GM21390 (cell line): ENCODE measurements around the gene C1orf159.

ENCODE experiments used
- ATAC-seq: cut with Tn5 transposase; IDR thresholded peaks from one replicate; pipeline ENCODE4 v1.9.1; 2021; ENCODE audit not compliant: unreplicated experiment

The C1orf159 gene

DNA sequence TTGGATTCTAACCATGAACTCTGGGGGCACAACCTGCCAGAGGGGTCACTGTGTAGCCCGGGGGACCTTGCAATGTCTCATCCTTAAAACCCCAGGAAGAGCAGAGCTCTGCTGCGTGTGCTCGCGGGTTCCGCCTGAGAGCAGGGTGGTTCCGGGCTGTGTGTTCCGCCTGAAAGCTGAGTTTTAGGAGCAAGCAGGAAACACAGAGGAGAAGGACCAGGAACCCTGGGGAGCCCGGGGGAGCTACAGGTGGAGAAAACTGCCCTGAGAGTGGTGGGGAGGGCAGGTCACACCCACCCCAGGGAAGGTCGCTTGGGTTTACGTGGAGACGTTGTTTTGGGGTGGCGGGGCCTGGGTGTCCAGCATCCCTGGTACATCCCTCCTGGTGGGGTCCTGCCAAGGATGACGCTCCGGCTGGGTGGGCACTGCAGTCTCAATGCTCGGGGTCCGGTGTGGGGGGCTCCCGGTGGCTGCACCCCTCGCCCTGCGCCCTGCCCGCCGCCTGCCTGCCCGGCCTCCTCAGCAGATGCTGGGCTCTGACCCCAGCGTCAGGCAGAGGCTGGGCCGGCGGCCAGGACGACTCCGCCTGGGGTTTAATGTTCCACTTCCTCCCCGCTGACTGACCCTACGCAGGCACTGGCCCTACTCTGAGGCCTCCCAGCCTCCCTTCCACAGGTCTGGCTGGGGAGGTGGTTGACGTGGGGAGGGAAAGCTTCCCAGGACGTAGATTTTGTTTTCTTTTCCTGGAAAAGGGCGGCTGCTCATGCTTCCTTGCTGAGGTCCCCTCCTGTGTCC lies 17.3 kb upstream of the C1orf159 start:
- no peak for ATAC-seq

DNA sequence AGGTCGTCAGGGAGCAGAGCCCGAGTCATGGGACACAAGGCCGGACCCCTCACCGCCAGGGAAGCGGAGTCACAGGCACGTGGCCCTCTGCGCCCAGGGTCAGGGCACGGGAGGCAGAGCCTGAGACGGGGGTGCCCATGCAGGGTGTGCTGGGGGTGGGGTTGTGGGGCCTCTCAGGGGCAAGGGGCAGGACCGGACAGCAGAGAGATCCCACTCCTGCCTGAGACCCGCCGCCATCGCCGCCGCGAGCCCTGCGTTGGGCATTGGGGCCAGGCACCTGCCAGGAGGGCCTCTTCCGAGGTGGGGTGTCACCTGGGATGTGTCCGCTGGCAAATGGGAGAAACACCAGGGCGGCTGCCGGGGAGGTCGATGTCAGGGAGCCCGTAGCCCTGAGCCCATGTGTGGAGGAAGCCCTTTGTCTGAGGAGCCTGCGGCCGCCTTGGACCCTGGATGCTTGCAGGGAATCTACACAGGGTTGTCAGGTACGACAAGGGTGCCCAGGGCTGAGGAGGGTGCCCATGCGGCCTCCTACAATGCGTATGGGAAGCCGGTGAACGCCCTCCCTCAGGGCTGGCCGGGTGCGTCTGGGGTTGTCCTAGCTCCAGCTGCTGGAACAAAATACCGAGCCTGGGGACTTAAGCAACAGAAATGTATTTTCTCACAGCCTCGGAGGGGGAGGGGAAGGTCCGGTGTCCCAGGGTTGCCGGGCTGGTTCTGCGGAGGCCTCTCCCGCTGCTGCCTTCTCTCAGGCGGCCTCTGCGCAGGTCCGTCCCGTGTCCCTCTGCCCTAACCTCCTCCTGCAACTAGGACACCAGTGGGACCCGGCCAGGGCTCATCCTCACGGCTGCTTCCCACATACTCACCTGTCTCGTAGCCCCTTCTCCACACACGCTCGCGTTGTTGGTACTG lies 16.4 kb upstream of the C1orf159 start:
- no peak for ATAC-seq

DNA sequence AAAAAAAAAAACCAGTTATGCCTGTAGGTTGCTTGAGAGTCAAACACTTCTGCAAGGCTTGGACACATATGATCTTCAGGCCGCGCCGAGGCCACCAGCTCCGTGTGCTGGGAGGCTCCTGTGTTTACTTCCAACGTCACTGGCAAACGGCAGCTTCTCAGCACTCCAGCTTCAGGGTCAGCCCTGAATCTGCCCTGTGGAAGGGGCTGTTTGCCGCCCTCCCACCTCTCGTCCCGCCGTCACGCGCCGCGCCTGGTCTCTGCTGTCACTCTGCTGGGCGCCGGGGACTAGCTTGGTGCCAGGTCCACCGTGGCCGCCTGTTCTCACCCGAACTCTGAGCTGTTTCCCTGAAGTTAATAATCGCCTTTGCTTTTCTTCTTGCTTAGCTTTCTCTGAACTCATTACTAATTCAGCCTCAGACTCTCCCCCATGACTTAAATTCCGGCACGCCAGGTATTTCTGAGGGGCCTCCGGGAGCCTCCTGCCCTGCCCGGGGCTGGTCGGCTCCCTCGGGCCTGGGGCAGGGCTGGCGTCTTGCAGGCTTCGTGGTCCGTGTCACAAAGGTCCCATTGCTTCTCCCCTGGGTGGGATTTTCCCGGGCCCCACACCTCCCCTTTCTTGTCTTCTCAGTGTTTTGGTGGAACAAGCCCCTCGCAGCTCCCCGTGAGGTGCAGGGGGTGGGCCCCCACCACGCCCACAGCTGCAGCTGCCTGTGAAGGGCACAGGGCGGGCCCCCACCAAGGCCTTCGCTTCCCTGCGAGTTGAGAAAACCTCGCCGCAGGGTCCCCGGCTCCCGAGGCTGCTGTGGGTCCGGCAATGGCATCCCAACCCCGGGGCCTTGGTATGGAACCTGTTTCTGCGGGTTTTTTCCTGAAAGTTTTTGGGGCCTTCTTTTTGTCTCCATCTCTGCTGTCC lies 14.6 kb upstream of the C1orf159 start:
- no peak for ATAC-seq

DNA sequence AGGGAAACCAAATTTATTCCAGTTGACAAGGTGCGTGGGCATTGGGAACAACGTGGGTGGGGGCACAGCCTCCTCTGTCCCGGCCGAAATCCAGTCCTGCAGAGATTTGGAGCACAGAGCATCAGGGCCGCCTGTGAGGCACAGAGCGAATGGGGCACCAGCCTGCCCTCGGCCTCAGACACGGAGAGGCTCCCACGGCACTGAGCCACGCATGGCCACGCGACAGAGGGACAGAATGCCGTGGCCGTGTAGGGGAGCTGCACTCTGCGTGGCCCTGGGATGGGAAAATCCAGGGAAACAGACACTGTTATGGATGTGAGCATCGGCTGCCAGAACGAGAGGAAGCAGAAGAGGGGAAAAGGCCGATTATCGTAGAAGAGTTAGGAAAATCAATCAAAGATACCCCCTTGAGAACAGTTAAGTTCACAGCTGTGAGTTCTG lies 13.5 kb upstream of the C1orf159 start:
- no peak for ATAC-seq

DNA sequence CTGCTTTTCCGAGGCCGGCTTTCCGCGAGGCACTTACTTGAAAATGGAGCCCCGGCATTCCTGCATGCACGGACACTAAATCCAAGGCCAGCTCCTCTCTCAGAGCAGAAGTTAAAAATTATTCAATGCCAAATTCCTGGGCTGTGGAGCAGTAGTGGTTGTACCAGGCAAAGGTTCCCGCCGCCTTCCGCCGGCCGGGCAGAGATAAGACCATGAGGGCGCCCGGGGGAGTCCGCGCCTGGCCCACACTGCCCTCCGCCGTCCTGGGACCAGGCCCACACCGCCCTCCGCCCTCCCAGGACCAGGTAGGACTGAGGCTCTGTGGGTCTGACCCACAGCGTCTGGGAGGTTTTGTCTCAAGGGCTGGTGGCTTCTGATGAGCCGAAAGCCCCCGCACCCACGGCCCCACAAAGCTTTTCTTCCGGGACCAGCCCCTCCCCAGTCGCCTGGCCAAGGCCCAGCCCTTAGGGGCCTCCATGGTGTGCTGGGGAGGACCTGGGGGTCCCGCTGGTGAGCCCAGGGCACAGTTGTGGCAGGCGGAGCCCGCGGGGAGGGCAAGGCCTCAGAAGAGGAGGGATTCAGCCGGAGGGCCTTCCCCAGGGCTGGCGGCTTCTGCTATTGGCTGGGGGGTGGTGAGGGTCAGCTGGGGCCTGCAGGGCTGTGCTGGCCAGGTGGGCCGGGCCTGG lies 12.7 kb upstream of the C1orf159 start:
- no peak for ATAC-seq

DNA sequence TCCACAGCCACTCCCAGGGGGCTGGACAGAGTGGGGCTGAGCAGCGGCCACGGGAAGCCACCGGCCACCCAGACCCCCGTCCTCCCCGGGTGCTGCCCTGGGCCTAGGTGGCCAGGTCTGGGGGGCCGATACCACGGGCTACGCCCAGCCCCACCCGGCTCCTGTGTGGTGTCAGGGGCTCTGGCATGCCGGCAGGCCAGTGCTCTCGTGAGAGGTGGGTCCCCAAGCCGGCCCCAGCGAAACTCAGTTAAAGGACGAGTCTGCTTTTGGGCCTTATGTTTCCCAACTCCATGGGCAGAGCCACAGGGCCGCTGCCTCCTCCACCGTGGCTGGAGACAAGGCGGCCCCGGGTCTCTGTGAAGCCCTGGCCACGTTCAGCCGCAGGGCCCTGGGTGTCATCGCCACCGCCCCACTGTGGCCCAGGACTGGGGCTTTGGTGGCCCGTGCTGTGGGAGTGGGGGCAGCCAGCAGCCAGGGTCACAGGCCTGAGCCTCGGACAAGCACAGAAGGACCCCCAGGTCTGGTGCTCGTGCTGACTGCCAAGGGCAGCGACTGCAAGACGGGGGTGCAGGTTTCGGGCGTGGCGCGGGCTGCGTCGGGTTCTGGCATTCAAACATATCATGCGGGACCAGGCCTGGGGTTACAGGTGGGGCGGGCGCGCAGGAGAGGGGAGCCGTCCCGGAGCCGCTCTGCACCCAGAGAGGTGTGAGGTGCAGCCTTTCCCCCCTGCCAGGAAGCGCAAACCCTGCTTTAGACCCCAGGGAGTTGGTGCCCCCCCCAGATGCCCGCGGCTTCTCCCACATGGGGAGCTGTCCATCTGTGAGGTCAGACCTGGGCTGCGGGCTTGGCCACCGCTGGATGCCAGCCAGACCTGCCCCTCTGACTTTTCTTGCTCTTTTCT lies 11.9 kb upstream of the C1orf159 start:
- no peak for ATAC-seq

DNA sequence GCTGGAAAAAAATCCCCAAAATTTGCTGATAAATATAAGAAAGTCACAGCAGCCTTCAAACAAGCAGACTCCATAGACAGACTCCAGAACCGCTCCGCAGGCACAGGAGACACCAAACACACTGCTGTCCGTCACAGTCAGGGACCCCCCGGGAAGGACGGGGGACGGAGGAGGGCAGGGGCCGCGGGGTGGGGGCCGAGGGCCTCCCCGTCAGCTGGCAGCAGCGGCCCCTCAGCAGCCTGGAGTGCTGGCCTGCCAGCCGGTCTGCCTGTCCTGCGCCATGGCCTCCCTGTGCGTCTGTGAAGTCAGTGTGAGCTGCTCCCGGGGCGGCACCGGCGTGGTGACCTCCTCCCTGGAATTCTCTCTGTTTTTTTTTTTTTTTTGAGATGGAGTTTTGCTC lies 10.1 kb upstream of the C1orf159 start:
- no peak for ATAC-seq

DNA sequence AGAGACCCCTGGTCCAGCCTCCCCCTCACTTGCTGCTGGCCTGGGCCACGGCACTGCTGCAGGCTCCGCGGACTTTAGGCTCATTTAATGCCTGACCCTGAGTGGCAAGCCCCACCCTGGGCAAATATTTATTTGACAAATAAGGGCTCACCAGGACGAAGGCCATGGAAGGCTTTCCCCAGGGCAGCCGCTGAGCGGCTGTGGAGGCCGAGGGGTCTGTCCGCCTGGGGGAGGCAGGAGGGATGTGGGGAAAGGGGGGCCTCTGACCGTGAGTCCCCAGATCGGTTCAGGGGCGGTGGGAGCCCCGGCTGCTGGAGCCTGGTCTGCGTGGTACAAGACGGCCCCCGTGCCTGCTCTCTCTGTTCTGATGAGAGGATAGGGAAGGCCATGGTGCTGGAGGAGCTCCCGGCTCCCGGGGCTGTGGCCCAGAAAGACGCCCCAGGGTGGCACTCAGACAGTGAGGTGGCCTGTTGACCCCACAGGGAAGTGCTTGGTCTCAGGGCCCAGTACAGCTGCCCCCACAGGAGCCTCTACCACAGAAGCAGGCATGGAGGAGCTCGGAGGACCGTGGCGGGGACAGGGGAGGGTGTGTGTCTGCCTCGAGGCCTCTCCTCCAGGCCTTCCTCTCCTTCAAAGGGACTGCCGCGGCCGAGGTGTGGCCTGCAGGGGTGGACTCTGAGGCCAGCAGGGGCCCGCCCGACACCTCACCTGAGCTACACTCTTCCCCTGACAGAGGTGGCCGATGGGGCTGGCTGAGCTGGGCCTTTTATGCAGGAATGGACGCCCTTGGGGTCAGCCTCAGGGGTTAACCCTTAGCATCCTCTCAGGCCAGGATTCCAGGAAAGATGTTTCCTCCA lies 9.1 kb upstream of the C1orf159 start:
- no peak for ATAC-seq

DNA sequence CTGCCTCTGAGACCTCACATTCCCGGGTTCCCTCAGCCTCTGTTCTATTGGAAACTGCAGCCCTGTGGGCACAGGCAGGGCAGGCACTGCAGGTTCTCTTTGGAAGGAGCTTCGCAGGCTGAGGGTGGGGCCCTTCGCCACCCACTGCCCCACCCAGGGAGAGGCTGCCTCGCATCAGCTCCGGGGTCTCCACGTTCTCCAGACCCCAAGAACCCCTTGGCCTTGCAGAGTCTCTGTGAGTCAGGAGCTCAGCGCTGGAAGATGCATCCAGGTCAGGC lies 8.6 kb upstream of the C1orf159 start:
- no peak for ATAC-seq

DNA sequence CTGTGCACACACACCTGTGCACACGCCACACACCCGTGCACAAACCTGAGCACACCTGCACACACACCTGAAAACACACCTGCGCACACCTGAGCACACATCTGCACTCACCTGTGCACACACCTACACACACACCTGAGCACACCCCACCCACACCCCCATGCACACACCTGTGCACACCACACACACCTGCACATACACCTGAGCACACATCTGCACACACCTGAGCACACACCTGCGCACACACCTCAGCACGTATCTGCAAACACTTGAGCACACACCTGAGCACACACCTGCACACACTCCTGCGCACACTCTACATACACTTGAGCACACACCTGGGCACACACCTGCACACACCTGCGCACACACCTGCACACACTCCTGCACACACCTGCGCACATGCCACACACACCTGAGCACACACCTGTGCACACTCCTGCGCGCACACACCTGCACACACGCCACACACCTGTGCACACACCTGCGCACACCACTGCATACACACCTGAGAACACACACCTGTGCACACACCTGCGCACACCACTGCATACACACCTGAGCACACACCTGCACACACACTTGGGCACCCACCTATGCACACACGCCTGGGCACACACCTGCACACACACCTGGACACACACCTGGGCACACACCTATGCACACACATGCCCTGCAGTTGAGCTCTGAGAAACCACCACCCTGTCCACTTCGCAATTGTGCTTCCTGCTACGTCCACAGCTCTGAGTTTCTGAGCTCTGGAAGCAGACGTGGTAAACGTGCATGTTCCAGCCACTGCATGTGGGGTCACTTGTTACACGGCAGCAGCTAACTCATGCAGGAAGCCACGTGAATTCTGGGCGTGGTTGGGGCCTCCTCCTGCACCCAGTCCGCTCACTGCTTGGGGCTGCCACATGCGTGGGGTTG lies 8.0 kb upstream of the C1orf159 start:
- ATAC-seq, result no peak

DNA sequence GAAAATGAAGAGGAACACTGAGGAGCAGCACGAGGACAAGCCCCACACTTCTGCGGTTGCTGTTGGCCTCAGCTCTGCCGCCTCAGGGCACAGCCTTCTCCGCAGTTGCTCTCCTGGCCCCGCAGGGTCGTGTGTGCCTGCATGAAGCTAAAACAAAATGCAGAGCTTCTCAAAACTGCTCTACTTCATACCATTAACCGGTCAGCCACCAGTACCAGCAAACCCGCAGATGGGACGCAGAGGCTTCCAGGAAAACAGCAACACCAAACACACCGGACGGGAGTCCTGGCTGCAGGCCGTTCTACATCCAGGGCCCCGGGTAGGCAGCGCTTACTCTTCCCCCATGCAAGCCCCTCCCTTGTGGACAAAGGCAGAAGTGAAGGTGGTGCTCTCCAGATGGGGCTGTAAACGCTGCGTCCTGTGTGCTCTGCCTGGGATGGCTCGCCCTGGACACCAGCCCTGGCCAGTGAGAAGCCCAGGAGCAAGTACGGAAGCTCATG lies 7.1 kb upstream of the C1orf159 start:
- ATAC-seq, result no peak

DNA sequence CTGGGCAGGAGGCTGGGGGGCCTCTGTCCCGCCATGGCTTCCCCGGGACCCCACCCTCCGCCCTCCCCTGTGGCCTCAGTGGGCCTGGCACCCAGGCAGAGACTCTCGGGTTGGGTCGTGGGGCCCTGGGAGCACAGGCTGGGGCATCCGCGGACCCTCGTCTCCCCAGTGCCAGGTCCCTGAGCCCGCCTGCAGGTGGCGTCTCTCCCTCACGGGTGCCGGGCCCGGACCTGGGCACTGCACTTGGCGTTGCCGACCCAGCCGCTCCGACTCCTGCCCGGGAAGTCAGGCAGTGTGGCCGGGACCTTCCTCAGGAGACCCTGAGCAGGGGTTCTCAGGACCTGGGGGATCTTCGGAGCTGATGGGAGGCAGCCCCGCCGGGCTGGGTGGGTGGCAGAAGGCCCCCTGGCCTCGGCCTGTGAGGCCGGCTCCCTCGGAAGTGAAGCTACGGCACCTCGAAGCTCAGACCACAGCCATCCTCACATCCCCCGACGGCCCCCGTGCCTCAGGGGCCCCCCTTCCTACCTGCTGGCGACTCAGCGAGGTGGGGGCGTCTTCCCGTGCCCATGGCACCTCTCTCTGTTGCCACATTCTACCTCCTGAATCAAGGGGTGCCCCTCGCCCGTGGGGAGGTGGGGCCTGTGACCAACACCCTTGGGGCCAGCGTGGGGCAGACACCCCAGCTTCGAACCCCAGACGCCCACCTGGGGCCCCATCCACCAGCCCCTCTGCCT lies 6.4 kb upstream of the C1orf159 start:
- no peak for ATAC-seq

DNA sequence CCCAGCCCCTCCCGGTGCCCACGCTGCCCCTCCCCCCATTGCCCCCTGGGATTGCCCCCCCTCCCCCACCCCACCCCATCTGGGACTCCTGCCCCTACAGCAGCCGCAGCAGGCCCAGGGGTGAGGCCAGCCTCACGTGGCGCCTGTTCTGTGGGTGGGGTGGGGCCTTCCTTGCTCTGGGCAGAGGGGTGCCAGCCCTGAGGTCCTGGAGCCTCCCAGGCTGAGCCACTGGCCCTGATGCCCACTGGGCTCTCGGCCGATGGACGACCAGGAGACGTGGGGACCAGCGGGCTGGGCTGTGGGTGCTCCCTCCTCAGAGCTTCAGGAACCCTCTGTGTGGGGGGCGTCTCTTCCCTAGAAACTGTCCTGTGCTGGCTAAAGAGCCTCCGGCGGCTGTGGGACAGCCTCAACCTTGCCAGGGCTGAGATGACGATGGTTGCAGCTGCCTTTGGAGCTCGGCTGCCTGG lies 5.8 kb upstream of the C1orf159 start:
- ATAC-seq, result no peak

DNA sequence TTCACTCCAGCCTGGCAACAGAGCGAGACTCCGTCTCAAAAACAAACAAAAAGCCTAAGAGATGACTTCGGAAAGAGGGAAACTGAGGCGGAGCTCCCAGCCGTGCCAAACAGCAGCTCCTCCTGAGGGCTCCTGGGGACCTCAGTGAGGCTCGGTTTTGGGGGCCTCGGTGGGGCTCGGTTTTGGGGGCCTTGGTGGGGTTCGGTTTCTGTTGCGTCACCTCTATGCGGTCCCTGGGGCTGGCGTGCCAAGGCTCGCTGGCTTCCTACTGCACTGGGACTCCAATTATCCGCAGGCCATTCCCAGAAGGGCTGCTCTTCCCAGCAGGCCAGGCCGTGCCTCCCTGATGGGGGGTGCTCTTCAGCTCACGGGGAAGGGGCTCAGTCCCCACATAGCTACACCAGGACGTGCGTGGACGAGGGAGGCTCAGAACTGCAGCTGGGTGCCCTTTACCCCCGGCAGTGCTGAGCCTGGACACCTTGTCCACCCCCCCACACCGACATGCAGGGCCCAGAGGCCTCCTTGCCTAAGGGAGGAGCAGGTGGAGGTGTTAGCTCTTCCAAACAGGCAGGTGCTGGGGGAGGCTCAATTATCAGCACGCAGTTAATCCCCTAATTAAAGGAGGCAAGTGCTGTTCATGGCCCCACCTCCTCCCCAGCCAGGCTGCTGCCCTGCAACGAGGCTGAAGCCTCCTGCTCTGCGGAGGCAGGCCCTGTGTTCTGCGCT lies 5.1 kb upstream of the C1orf159 start:
- ATAC-seq, result no peak

DNA sequence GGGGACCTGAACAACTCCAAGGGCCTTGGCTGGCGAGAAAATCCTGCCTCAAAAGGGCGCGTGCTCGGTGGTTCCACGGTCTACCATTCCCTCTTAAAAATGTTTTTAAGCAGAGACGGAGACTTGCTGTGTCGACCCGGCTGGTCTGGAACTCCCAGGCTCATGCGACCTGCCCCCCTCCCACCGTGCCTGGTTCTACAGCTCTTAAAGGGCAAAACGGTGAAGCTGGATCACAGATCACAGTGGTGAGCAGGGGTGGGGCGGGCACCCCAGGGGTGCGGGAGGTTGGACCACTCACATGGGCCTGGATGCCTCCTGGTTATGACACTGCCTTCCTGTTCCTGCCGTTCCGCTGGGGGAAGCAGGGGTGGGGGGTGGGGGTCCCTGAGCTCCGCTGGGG lies 4.2 kb upstream of the C1orf159 start:
- ATAC-seq, result no peak

DNA sequence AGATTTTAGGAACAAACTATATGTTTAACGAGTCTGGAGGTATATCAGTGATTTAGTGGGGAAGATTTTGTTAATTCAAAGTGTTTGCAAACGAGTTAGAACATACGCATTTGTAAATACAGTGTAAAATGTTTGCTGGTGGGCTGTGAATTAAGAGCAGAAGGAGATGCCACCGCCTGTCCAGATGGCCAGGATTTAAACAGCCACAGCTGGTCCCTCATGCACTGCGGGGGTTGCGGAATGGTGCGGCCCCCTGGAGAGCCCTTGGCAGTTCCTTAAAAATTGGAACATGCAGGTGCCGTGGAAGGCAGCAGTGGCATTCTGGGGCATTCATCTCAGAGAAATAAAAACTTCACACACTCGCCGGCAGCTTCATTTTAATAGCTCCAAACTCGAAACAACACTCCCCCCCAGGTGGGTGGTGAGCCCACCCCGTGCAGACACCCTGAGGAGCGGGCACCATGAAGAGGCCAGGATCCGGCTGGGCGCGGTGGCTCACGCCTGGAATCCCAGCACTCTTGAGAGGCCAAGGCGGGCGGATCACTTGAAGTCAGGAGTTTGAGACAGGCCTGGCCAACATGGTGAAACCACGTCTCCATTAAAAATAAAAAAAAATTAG lies 3.5 kb upstream of the C1orf159 start:
- no peak for ATAC-seq
